SK-N-SH (cell line): ENCODE results near the gene TRPM3.

ENCODE experiments used
- EZH2phosphoT487 ChIP-seq: fragments of 200-600 bp; sonication (generic); IDR thresholded peaks from 2 replicates; pipeline ENCODE4 v1.6.1; 2017; ENCODE audit warnings: low read depth, mixed run types, mild to moderate bottlenecking, antibody characterized with exemption, moderate library complexity, borderline replicate concordance
- RAD21 ChIP-seq: IDR thresholded peaks from 2 replicates; pipeline ENCODE4 v1.6.1; 2012; ENCODE audit warnings: mild to moderate bottlenecking, low read length
- TF ChIP-seq, protein P1 (sequence below): fragments of 200-600 bp; sonication (generic); IDR thresholded peaks from 2 replicates; pipeline ENCODE4 v1.6.1; 2017; ENCODE audit warnings: antibody characterized with exemption, mild to moderate bottlenecking, moderate library complexity

DNA sequence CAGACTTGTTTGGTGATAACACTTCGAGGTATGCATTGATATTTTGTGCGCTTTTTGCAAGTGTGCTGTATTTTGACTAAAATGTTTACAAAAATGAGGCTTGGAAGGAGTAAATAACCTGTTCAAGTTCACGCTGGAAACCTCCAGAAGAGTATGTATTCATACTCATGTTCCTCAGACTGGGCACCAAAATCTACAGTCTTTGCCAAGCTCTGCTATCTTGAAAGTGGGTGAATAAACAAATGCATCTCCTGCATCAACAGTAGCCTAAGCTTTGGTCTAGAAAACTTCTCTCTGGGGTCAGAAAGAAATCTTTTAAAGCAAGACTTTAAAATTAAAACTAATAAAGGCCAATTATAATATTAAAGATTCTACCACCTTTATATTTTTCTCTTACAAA lies 157.9 kb downstream of the TRPM3 start:
- no peak for TF ChIP-seq EZH2phosphoT487
- TF ChIP-seq, protein P1, sequence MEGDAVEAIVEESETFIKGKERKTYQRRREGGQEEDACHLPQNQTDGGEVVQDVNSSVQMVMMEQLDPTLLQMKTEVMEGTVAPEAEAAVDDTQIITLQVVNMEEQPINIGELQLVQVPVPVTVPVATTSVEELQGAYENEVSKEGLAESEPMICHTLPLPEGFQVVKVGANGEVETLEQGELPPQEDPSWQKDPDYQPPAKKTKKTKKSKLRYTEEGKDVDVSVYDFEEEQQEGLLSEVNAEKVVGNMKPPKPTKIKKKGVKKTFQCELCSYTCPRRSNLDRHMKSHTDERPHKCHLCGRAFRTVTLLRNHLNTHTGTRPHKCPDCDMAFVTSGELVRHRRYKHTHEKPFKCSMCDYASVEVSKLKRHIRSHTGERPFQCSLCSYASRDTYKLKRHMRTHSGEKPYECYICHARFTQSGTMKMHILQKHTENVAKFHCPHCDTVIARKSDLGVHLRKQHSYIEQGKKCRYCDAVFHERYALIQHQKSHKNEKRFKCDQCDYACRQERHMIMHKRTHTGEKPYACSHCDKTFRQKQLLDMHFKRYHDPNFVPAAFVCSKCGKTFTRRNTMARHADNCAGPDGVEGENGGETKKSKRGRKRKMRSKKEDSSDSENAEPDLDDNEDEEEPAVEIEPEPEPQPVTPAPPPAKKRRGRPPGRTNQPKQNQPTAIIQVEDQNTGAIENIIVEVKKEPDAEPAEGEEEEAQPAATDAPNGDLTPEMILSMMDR, result no peak
- no peak for TF ChIP-seq RAD21
